K562 (cell line): ENCODE data around the gene BRAT1. TPM values are rescaled to one million over a fixed set of nuclear protein-coding genes. Genes with fewer than 3 reads are reported as not detected.

Experiments used
- ATAC-seq: fragments of 200-7000 bp; cut with Tn5 transposase; 3 replicates; pipeline ENCODE4 v1.9.1; 2020; ENCODE audit warnings: moderate library complexity
- BruUV-seq: library from RNA; stranded (reverse); fragments of 400-500 nt; replicated peaks from 2 replicates; lab custom pipeline; 2021; lab: Mats Ljungman, UMichigan
- CTCF ChIA-PET: fragments of 300-600 bp; formaldehyde crosslinking; extraction: SDS; loops from one replicate; lab custom pipeline; 2021; ENCODE audit warnings: low intra/inter-chr PET ratio; lab: Yijun Ruan, JAX
- POLR2A ChIA-PET: fragments of 300-600, 350-650 bp; sonication (Branson Sonifier 250); formaldehyde crosslinking; extraction: SDS; loops from one replicate; lab custom pipeline; 2021; ENCODE audit warnings: antibody characterized with exemption, inconsistent platforms; lab: Yijun Ruan, JAX
- DNase-seq, 4 experiments: peaks; one replicate each; pipeline versions ENCODE4 v3.0.0 to v3.0.0-alpha.2; 2011 to 2018; ENCODE audit warnings: low spot score in 3 of 4, mixed read lengths in 3 of 4; ENCODE audit errors: extremely low read depth in 1 of 4
- FAIRE-seq: peaks from 2 replicates; lab custom pipeline; 2011; peaks lifted over from hg19 to GRCh38; lab: Jason Lieb, UNC
- H2AFZ ChIP-seq: 2 replicates; pipeline ENCODE4 v1.6.0; 2011; ENCODE audit warnings: low read depth, low read length, control low read depth, inconsistent platforms
- H3K27ac ChIP-seq: fragments of 200-600 bp; 3 replicates; pipeline ENCODE4 v1.8.0; 2011; ENCODE audit warnings: low read depth, mild to moderate bottlenecking, control low read depth, inconsistent platforms, low read length, moderate library complexity, mixed read lengths; ENCODE audit errors: extremely low read depth
- H3K27me3 ChIP-seq, 2 experiments: fragments of 300-600 bp in 1 of 2; 2 replicates in 1 of 2; 3 replicates in 1 of 2; pipeline versions ENCODE4 v1.6.0 to v1.8.0; 2011; ENCODE audit warnings: inconsistent platforms in 2 of 2, low read length in 2 of 2, mild to moderate bottlenecking in 1 of 2, mixed read lengths in 1 of 2, moderate library complexity in 1 of 2; ENCODE audit not compliant: control insufficient read depth in 2 of 2, insufficient read depth in 2 of 2
- H3K36me3 ChIP-seq: fragments of 300-600 bp; 3 replicates; pipeline ENCODE4 v1.8.0; 2011; ENCODE audit warnings: mild to moderate bottlenecking, low read length, inconsistent platforms; ENCODE audit not compliant: control insufficient read depth, insufficient read depth
- H3K4me1 ChIP-seq, 2 experiments: fragments of 200-600 bp in 1 of 2; replicated peaks in 1 of 2; 2 replicates in 1 of 2; 3 replicates in 1 of 2; pipeline versions ENCODE4 v1.5.1 to v1.8.0; 2011; ENCODE audit warnings: inconsistent platforms in 2 of 2, low read length in 2 of 2, mild to moderate bottlenecking in 1 of 2, mixed read lengths in 1 of 2, moderate library complexity in 1 of 2; ENCODE audit not compliant: control insufficient read depth in 2 of 2, insufficient read depth in 2 of 2
- H3K4me2 ChIP-seq: 2 replicates; pipeline ENCODE4 v1.6.1; 2011; ENCODE audit warnings: low read length, control low read depth, inconsistent platforms, mixed read lengths; ENCODE audit not compliant: insufficient read depth
- H3K4me3 ChIP-seq: fragments of 200-600 bp; sonication (generic), shearing (Covaris generic); 2 replicates; pipeline ENCODE4 v1.5.1; 2016; ENCODE audit warnings: control low read depth, inconsistent platforms
- H3K79me2 ChIP-seq: fragments of 200-600 bp; 3 replicates; pipeline ENCODE4 v1.8.0; 2011; ENCODE audit warnings: low read length, inconsistent platforms; ENCODE audit not compliant: control insufficient read depth, insufficient read depth
- H3K9ac ChIP-seq, 2 experiments: 2 replicates each; pipeline versions ENCODE4 v1.6.0 to v1.6.1; 2011; ENCODE audit warnings: low read depth in 2 of 2, low read length in 2 of 2, control low read depth in 1 of 2, inconsistent platforms in 1 of 2, mild to moderate bottlenecking in 1 of 2, mixed read lengths in 1 of 2; ENCODE audit not compliant: insufficient read depth in 1 of 2
- H3K9me1 ChIP-seq: one replicate; pipeline ENCODE4 v1.6.0; 2011; ENCODE audit warnings: inconsistent platforms, mild to moderate bottlenecking, low read length, moderate library complexity; ENCODE audit not compliant: control insufficient read depth, insufficient read depth
- H3K9me3 ChIP-seq: replicated peaks from 2 replicates; pipeline ENCODE4 v1.5.1; 2011; ENCODE audit warnings: low read depth, low read length, inconsistent platforms; ENCODE audit not compliant: control insufficient read depth, insufficient read depth
- H4K20me1 ChIP-seq: replicated peaks from 2 replicates; pipeline ENCODE4 v1.6.1; 2011; ENCODE audit warnings: low read length, inconsistent platforms, mixed read lengths; ENCODE audit not compliant: control insufficient read depth, insufficient read depth
- CBX1 ChIP-seq: sonication (generic); IDR thresholded peaks from 2 replicates; pipeline ENCODE4 v1.6.1; 2016; ENCODE audit warnings: antibody characterized with exemption, low read depth, mild to moderate bottlenecking
- MAX ChIP-seq: sonication (generic); formaldehyde crosslinking; IDR thresholded peaks from 2 replicates; pipeline ENCODE4 v1.9.0; 2022; ENCODE audit warnings: mild to moderate bottlenecking, missing genetic modification reagents
- ZBTB7A ChIP-seq: IDR thresholded peaks from 2 replicates; pipeline ENCODE4 v1.6.1; 2011; ENCODE audit warnings: low read depth, mild to moderate bottlenecking, low read length, moderate library complexity, borderline replicate concordance; ENCODE audit not compliant: control insufficient read depth
- WGBS: fragments of 100-300 bp; shearing (Covaris generic); methylation state at CpG from one replicate; pipeline ENCODE4 v1.1.6; 2016; ENCODE audit warnings: low coverage, mixed read lengths; ENCODE audit not compliant: insufficient coverage; ENCODE audit errors: missing lambda C conversion rate; 5-methylcytosine and 5-hydroxymethylcytosine counted together
- in situ Hi-C: fragments of 300-500 bp; cut with MboI; formaldehyde crosslinking; loops from 4 replicates; pipeline ENCODE4 v1.15.0; 2018; ENCODE audit warnings: inconsistent platforms, mixed read lengths
- intact Hi-C: fragments of 100-400 bp; cut with micrococcal nuclease; formaldehyde crosslinking; loops from 2 replicates; pipeline ENCODE4 v1.14.2; 2022
- polyA plus RNA-seq, 8 experiments: library from polyadenylated mRNA; depleted of rRNA in 4 of 8; stranded (reverse) in 5 of 8; unstranded in 3 of 8; fragments of >200 nt; fragmentation: Nextera tagmentation in 2 of 8; fragmentation: Illumina TruSeq in 1 of 8; extraction: Ambion mirVana in 2 of 8; extraction: Trizol in 1 of 8; gene quantifications; 2 replicates each; pipeline versions ENCODE4 v1.2.1 to v1.2.3, GENCODE V29; 2011 to 2014; ENCODE audit warnings: inconsistent platforms in 1 of 8, missing spikeins in 1 of 8
- total RNA-seq, 7 experiments: library from RNA; depleted of rRNA in 6 of 7; stranded (reverse); fragments of >200 nt in 6 of 7; fragmentation: Illumina TruSeq in 2 of 7; extraction: Trizol in 2 of 7; gene quantifications; 2 replicates each; pipeline versions ENCODE4 v1.2.1 to v1.2.3, GENCODE V29; 2011 to 2021; ENCODE audit warnings: low replicate concordance in 1 of 7

Gene BRAT1
- total and polyA plus RNA-seq, 9 of the 15 experiments (the other 6 are each of a cell fraction or from before 2014, with no cell fraction given), result 0.13 to 49.6 (median 10.5) TPM

DNA sequence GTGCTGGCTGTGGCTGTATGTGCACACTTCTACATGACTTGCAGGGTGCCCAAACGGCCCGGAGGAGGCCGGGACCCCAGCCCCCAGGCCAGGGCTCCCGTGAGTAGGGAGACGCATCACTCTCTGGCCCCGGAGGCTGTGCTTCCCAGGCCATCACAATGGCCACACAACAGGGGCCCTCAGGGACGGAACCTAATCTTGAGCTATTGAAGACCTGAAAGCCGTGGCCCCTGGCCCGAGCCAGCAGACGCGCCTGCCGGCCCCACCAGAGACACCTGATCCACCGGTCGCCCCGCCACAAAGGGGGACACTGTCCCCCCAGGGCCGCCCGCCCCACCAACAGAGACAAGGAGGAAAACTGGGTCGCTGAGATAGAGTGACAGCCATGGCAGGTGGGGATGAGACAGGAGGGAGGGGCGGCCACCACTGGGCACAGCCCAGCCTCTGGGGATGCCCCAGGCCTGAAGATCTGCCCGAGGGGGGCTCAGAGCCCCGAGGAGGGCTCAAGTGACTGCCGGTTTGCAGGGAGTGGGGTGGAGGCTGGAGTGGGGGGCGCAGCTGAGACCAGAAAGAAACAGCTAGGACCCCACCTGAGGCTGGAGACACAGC lies 45.9 kb downstream of the BRAT1 start:
- BruUV-seq, result no TSS peak
- Histone ChIP-seq H3K9me3 (no peaks in the 10 kb centered on the region), H3K4me1 (peaks cover 4 to 74% of the 10 kb centered on the region in 2 experiments; a peak in 4 of 5 replicates), H4K20me1 (no peaks in the 10 kb centered on the region; the same call in 1 of the 2 replicates), H3K4me3 (no peak overlapping the region), H3K27me3 (peaks cover 0 to 46% of the 10 kb centered on the region in 2 experiments; a peak in 2 of 5 replicates)
- no peak for ATAC-seq
- no peak for TF ChIP-seq CBX1
- TF ChIP-seq MAX (CRISPR knock-in tag), result 0 out of 2 replicates have a peak, but pooled peaks have one; percentile 13
- TF ChIP-seq ZBTB7A, result 0 out of 2 replicates have a peak, but pooled peaks have one; percentile 24
- TF ChIP-seq, all 486 proteins: peak for 2
- in situ Hi-C loops (no loop called here), intact Hi-C loops (no loop called here)
- ChIA-PET CTCF (no interaction called here), POLR2A (interaction anchor here (0.7 to 1.6 kb wide), 3 partner anchors 11 to 148 kb away, joined by 3 to 8 read pairs (median 3); no protein-coding TSS in a partner anchor)
- no peak overlapping the region for H3K4me2 ChIP-seq
- peak overlapping the region in 1 of 2 experiments; percentile 71; a peak in 1 of 4 replicates for H3K9ac ChIP-seq
- FAIRE-seq (no peak), DNase-seq (no peak)
- no peak overlapping the region for H3K27ac ChIP-seq
- WGBS, result 9% methylated on average over 17 of the region's 23 CpGs
- H3K36me3 ChIP-seq, result no peaks in the 10 kb centered on the region
- no peaks in the 10 kb centered on the region for H3K79me2 ChIP-seq
- H3K9me1 ChIP-seq, result no peaks in the 10 kb centered on the region
- no peak overlapping the region for H2AFZ ChIP-seq
